SU-DHL-6 (cell line): ENCODE measurements around the gene MAP1S.

Source experiments
- H2AFZ ChIP-seq: fragments of 200-600 bp; sonication (generic); 2 replicates; pipeline ENCODE4 v1.6.1; 2014; ENCODE audit warnings: low read depth, mild to moderate bottlenecking, moderate library complexity, mixed read lengths, antibody characterized with exemption, low read length; ENCODE audit not compliant: severe bottlenecking
- H3F3A ChIP-seq: fragments of 200-600 bp; shearing (Covaris generic); 2 replicates; pipeline ENCODE4 v1.6.0; 2016; ENCODE audit warnings: antibody characterized with exemption, mild to moderate bottlenecking; ENCODE audit not compliant: insufficient read depth
- H3K27ac ChIP-seq: fragments of 200-600 bp; sonication (generic); 2 replicates; pipeline ENCODE4 v1.5.1; 2016; ENCODE audit warnings: low read depth, mild to moderate bottlenecking, low read length, moderate library complexity, mixed read lengths
- H3K27me3 ChIP-seq: fragments of 200-600 bp; sonication (generic), shearing (Covaris generic); 2 replicates; pipeline ENCODE4 v1.6.0; 2014; ENCODE audit warnings: mild to moderate bottlenecking, low read length
- H3K36me3 ChIP-seq: fragments of 200-600 bp; sonication (generic); 2 replicates; pipeline ENCODE4 v1.6.1; 2014; ENCODE audit warnings: mild to moderate bottlenecking, low read length, mixed read lengths
- H3K4me2 ChIP-seq: fragments of 300-600, 200-600 bp; shearing (Covaris generic), sonication (generic); 2 replicates; pipeline ENCODE4 v1.6.0; 2014; ENCODE audit warnings: low read length, low read depth, mild to moderate bottlenecking; ENCODE audit not compliant: poor library complexity, severe bottlenecking
- H3K4me3 ChIP-seq: fragments of 200-600 bp; sonication (generic); 2 replicates; pipeline ENCODE4 v1.5.1; 2014; ENCODE audit warnings: antibody characterized with exemption, low read length, mild to moderate bottlenecking, mixed read lengths; ENCODE audit not compliant: insufficient read depth, poor library complexity, severe bottlenecking
- H3K79me2 ChIP-seq: fragments of 200-600 bp; sonication (generic); 2 replicates; pipeline ENCODE4 v1.6.1; 2014; ENCODE audit warnings: mild to moderate bottlenecking, low read length, moderate library complexity; ENCODE audit not compliant: insufficient read depth
- H3K9ac ChIP-seq: fragments of 200-600 bp; sonication (generic); 2 replicates; pipeline ENCODE4 v1.7.0; 2014; ENCODE audit warnings: mild to moderate bottlenecking, low read length
- H3K9me2 ChIP-seq: fragments of 200-600 bp; sonication (generic); replicated peaks from 2 replicates; pipeline ENCODE4 v1.6.1; 2014; ENCODE audit warnings: low read length; ENCODE audit not compliant: insufficient read depth
- H3K9me3 ChIP-seq: fragments of 200-600 bp; sonication (generic); 2 replicates; pipeline ENCODE4 v1.6.1; 2014; ENCODE audit warnings: low read length, mixed read lengths; ENCODE audit not compliant: insufficient read depth
- H4K20me1 ChIP-seq: fragments of 200-600 bp; sonication (generic); 2 replicates; pipeline ENCODE4 v1.6.1; 2014; ENCODE audit warnings: low read depth, mild to moderate bottlenecking, antibody characterized with exemption, low read length, moderate library complexity, mixed read lengths
- CTCF ChIP-seq: fragments of 200-600 bp; sonication (generic); IDR thresholded peaks from one replicate; pipeline ENCODE4 v1.5.1; 2017; ENCODE audit warnings: antibody characterized with exemption, mild to moderate bottlenecking, low read length, moderate library complexity; ENCODE audit not compliant: insufficient read depth, poor library complexity, severe bottlenecking
- EZH2phosphoT487 ChIP-seq: fragments of 200-600 bp; sonication (generic), shearing (Covaris generic); conservative IDR thresholded peaks from 2 replicates; pipeline ENCODE4 v1.6.1; 2018; ENCODE audit warnings: mild to moderate bottlenecking, antibody characterized with exemption, low read length, moderate library complexity, mixed read lengths

MAP1S gene

DNA sequence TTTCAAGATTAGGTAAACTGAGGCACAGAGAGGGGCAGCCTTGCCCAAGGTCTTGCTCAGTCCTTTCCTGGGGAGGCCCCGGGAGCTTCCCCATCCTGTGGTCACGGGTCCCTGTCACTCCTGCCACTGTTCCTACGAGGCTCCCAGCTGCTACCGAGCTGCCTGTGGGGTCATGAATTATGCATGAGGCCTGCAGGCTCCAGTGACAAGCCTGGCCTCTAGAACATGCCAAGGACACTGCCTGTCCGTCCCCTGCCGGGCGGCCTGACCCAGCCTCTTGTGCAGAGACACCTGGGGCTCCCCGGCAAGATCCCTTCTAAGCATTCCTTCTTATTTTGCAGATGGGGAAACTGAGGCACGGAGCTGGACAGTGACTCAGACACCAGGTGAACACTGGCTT lies 34.7 kb downstream of the MAP1S start:
- H2AFZ ChIP-seq, result no peak overlapping the region
- no peaks in the 10 kb centered on the region for H4K20me1 ChIP-seq
- no peak for TF ChIP-seq CTCF
- no peak for TF ChIP-seq EZH2phosphoT487
- no peaks in the 10 kb centered on the region for H3K9me3 ChIP-seq
- H3K27ac ChIP-seq, result peak overlapping the region; percentile 68
- no peak overlapping the region for H3K4me3 ChIP-seq
- no peak overlapping the region for H3K9ac ChIP-seq
- peaks cover 44% of the 10 kb centered on the region for H3F3A ChIP-seq
- no peaks in the 10 kb centered on the region for H3K36me3 ChIP-seq
- no peaks in the 10 kb centered on the region for H3K9me2 ChIP-seq
- H3K4me2 ChIP-seq, result peak overlapping the region; percentile 27
- H3K27me3 ChIP-seq, result no peaks in the 10 kb centered on the region
- H3K79me2 ChIP-seq, result peaks cover 38% of the 10 kb centered on the region

DNA sequence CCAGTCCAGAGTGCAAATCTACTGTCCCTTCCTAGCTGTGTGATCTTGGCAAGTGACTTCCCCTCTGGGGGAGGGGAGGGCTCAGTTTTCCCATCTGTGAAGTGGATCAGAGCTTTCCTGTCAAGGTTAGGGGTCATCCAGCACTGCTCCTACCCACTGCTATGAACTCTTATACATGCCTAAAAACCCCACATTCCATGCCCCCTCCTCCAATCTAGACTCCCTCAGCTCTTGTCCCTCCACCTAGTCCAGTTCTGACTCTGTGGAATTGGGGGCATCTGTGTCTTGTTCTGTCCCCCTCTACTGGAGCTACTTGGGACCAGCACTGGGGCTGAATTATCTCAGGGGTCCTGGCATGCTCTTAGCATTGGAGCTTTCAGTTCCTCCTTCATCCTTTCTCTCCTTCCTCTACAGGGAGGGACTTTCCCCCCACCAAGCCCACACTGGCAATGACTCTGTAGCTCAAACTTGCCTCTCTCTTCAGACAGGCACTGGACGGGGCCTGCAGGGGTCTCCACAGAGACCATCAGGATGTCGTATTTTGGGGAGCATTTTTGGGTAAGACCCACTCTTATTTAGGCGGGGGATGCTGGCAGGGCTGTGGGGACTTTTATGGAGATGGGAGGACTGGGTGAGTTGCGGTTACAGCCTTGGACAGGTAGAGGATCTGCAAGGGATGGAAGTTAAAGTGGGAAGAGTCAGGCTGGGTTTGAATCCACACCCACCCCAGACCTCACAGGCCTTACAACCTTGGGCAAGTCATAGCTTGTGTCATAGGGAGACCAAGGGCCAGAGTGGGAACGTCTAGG lies 35.6 kb downstream of the MAP1S start:
- Histone ChIP-seq H3K79me2 (peaks cover 29% of the 10 kb centered on the region), H4K20me1 (no peaks in the 10 kb centered on the region), H3K27ac (peak overlapping the region; percentile 68), H3F3A (peaks cover 36% of the 10 kb centered on the region), H3K4me2 (peak overlapping the region; percentile 27), H3K4me3 (no peak overlapping the region), H2AFZ (no peak overlapping the region), H3K36me3 (no peaks in the 10 kb centered on the region), H3K9ac (peak overlapping the region; percentile 9; the same call in 1 of the 2 replicates), H3K27me3 (no peaks in the 10 kb centered on the region), H3K9me2 (no peaks in the 10 kb centered on the region), H3K9me3 (no peaks in the 10 kb centered on the region)
- TF ChIP-seq EZH2phosphoT487 (no peak), CTCF (peak; percentile 68)

DNA sequence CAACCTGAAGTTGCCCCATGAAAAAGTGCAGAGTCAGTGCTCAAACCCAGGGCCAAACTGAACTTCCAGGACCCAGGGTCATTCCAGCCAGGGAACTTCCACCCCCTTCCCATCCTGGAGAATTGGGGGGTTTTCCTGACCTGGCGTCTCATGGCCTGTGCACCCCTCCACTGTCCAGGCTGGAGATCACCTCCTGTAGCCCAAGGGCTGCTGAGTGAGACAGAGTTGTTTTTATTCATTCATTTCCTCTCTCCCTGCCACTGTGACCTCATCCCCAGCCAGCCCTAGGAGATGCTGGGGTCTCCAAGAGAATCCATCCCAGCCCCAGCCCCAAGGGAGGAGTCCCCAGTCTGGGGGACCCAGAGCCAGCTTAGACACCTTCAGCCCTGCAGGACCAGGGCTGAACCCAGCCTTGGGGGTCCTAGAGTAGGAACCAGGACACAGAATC lies 36.2 kb downstream of the MAP1S start:
- TF ChIP-seq EZH2phosphoT487 (no peak), CTCF (no peak)
- no peaks in the 10 kb centered on the region for H3K27me3 ChIP-seq
- no peaks in the 10 kb centered on the region for H4K20me1 ChIP-seq
- no peaks in the 10 kb centered on the region for H3K9me3 ChIP-seq
- no peaks in the 10 kb centered on the region for H3K9me2 ChIP-seq
- H3K4me3 ChIP-seq, result no peak overlapping the region
- peak overlapping the region; percentile 27 for H3K4me2 ChIP-seq
- peaks cover 24% of the 10 kb centered on the region for H3K79me2 ChIP-seq
- H3K27ac ChIP-seq, result peak overlapping the region; percentile 68
- H2AFZ ChIP-seq, result no peak overlapping the region
- H3F3A ChIP-seq, result peaks cover 30% of the 10 kb centered on the region
- peak overlapping the region; percentile 9; the same call in 1 of the 2 replicates for H3K9ac ChIP-seq
- no peaks in the 10 kb centered on the region for H3K36me3 ChIP-seq
